NCI-H82 (cell line): ENCODE results near the gene ZFAND3.

ENCODE experiments used
- DNase-seq: peaks from one replicate; lab custom pipeline; 2025; lab: John Stamatoyannopoulos, UW

Gene ZFAND3

DNA sequence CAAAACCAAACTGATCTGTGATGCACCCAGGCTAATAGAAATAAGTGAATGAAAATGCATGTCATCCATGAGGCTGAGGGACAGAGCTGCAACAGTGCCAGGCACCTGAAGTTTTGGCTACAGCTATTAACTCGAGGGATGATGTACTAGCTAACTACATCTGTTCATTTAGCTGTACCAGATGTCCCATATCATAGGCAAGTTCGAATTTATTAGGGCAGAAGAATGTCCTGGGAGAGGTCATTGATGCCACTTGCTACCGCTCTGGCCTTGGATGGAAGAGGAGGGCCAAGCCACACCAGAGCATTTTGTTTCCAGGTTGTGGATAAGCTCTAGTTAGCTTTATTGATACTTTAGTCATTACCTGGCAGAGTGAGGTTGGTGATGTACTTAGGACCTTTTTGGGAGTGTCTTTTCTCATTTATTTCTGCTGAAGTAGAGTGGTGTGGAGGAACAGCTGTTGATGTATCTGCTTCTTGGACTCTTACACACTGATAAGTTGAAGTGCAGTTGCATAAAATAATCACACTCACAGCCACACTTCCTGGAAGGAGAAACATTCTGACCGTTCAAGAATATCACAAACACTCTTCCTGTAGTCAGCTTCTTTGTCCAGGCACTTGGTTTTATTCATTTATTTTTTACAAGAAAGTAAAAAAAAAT is 8.2 kb downstream of the ZFAND3 start:
- DNase-seq = no peak

DNA sequence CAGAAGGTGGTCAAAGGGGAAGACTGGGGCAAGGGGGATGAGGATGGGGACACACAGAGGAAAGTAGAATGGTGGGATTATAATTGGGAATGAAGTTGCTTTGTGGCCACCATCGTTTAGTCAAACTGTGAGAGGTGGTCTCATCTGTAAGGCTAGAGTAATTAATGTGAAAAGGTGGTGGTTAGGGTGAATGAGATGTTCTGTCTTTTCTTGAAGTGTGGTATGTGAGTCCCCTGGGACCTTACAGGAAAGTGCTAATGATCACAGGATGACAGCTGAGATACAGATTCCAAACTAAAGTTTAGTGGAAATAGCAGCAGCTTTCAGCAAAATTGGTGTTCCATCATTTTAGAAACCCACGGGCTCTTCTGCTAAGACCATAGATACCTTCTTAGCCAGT is 10.7 kb downstream of the ZFAND3 start:
- no peak for DNase-seq

DNA sequence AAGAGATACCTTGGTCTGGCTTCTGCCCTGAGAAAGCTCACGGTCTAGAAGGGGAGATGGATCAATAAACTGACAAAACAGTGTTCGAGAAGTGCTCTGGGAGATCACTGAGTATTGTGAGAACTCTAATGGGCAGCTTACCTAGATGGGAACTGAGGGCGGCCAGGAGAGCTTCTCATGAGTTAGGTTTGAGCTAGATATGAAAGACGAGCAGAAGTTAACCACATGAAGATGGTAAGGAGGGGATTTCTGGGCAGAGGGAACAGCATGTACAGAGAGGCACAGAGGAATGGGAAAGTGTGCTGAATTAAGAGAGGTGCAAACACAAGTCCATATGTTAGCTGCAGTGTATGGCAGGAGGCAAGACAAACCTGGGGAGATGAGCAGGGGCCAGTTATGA is 11.9 kb downstream of the ZFAND3 start:
- DNase-seq = no peak

DNA sequence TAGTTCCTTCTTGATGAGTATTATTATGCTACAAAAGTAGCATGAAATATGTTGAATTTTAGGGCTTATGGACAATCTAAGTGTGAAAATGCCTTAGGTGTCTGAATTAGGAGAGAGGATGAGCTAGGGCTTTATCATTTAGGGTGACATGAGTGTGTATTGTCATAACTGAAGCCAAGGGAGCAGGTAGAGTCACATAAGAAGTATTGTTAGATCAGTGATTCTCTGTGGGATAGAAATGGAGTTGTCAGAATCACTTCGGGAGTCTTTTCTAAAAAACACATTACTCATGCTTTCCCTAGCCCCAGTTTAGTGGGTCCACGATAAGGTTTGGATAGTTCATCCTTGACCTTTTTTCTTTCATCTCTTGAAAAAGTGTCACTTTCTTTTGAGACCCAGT is 16.4 kb downstream of the ZFAND3 start:
- DNase-seq = no peak

DNA sequence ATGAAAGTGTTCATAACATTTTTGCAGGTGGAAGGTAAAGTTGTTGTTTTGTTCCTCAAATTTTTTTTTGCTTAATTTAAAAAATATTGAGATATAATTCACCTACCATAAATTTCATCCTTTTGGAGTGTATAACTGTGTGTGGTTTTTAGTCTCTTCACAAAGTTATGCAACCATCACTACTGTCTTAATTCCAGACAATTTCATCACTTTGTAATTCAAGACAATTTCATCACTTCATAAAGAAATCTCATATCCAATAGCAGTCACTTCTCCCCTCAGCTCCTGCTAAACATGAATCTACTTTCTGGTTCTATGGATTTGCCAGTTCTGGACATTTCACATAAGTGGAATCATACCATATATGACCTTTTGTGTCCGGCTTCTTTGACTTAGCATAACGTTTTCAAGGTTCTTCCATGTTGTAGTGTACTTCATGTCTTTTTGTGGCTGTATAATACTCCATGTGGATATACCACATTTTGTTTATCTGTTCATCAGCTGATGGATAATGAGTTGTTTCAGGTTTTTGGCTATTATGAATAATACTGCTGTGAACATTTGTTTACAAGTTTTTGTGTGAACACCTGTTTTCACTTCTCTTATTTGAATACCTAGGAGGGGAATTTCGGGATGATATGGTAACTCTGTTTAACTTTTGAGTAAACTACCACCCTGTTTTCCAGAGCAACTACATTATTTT is 18.8 kb downstream of the ZFAND3 start:
- no peak for DNase-seq

DNA sequence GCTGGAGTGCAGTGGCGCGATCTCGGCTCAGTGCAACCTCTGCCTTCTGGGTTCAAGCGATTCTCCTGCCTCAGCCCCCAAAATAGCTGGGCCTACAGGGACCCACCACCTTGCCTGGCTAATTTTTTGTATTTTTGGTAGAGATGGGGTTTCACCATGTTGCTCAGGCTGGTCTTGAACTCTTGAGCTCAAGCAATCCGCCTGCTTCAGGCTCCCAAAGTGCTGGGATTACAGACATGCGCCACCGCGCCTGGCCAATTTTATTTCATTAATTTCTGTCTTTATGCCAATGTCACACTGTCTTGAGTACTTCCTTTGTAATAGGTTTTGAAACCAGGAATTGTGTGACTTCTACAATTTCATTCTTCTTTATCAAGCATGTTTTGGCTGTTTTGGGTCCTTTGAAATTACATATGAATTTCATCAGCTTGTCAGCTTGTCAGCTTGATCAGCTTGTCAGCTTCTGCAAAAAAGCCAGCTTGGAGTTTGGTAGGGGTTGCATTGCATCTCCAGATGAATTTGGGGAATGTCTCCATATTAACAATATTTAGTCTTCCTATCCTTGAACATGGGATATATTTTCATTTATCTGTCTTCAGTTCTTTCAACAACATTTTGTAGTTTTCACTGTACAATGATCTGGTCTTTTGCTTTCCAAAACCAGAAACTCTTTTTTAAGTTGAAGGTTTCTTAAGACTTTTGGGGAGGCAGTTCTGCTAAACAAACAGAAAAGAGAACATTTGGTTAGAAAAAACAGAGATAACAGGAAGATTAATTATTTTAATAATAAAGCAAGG is 20.8 kb downstream of the ZFAND3 start:
- no peak for DNase-seq

DNA sequence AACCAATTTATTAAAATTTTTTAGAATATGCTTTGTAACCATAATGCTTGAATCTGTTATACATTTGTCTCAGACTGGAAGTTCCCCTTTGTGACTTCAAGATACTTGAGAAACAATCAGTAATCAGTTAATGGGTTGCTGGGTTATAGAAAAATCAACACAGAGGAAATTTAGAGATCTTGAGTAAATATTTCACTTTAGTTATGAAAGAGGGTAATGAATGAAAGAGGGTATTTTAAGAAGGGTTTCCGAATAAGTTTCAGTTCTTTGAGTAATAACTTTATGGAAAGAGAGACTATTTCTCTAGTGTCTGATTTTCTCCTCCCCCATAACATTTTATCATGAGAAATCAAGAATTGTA is 21.4 kb downstream of the ZFAND3 start:
- no peak for DNase-seq

DNA sequence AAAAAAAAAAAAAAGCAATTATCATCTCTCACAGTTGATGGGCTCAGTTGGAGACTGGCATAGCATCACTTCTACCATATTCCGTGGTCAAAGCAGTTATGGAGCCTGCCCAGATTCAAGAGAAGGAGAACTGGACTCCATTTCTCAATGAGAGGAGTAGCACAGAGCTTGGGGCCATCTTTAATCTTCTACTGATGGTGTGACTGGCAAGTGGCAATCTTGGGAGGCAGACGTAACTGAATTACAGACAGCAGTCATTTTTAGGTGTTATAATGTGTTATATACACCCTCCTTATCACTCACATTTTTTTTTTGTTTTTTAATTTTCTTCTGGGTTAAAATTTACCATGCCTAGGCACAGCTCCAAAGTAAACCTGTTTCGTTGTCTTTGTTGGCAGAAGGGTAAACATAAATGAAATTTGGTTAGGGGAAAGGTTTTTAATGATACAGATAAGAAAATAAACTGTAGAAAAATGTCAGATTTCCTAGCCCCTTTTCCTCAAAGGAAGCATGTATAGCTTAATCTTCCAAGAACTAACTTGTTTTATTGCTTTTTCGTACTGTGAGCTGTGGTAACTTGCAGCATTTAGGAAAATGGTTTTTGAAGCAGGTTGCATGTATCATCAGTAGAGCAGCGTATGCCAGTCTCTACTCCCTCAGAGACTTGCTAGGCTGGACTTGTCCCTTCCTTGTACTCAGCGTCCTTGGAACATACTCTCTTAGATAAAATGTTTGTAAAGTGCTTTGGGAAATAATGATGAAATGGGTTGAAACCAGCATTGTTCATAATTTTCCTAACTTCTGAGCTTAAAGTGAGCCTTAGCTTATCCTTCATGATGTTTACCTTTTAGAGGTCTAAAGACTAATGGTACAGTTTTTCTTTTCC is 25.7 kb downstream of the ZFAND3 start:
- DNase-seq = no peak

DNA sequence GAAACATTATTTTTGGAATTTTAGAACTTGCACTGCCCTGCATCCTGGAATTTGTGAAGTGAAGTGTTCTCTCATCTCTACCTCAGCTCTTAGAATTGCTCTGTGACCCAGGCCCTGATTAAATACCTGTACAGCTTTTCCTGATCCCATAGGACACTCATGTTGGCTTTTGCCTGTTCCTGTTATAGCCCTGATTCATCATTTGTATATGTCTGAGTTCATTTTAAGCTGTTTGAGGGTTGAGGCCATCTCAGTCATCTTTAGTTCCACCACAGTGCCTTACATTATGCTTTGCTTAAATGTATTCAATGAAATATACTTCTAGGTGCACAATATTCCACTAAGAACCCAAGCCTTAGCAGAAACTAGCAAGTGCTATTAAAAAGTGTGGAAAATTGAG is 26.4 kb downstream of the ZFAND3 start:
- DNase-seq = no peak

DNA sequence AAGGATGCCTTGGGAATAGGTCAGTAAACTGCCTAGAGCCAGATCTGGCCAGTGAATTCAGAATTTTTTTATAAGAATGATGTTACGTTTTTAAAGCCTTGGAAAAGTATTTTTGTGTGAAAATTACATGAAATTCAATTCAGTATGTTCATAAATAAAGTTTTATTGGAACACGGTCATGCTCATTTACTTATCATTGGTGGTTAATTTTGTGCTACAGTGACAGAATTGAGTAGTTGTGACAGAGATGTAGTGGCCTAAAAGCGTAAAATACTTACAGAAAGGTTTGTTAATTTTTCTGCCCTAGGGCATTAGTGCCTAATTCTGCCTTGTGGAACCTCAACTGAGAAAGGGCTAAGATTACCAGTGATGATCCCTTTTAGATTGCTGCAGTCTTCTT is 28.2 kb downstream of the ZFAND3 start:
- no peak for DNase-seq

DNA sequence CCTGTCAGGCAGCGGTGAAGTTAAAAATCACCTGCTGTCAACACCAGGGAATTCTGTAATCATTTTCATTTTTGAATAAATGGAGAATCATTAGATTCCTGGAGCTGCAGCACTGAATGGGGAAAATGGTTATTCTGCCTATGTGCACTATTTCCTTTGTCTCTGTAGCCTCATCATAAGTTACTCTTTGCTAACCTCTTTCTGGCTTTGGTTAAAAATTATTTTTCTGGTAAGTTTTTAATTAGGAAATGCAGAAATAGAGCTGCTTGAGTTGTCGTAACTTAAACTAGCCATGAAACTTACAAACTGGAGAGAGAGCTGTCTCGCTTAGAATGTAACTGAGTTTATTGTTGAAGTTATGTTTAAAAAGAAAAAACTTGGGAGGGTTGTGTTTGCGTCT is 28.8 kb downstream of the ZFAND3 start:
- DNase-seq = no peak

DNA sequence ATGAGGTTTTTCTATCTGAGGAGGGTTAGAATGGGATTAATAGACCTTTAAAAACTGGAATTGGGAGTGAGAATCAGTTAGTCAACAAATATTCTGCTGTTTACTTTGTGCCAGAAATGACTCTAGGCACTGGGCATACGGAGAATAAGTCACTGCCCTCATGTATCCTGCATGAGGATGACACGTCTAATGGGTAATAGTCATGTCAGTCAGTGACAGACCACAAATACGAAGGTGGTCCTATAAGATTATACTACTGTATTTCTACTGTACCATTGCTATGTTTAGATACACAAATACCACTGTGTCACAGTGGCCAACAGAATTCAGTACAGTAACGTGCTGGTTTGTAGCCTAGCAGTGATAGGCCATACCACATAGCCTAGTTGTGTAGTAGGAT is 30.7 kb downstream of the ZFAND3 start:
- DNase-seq = no peak

DNA sequence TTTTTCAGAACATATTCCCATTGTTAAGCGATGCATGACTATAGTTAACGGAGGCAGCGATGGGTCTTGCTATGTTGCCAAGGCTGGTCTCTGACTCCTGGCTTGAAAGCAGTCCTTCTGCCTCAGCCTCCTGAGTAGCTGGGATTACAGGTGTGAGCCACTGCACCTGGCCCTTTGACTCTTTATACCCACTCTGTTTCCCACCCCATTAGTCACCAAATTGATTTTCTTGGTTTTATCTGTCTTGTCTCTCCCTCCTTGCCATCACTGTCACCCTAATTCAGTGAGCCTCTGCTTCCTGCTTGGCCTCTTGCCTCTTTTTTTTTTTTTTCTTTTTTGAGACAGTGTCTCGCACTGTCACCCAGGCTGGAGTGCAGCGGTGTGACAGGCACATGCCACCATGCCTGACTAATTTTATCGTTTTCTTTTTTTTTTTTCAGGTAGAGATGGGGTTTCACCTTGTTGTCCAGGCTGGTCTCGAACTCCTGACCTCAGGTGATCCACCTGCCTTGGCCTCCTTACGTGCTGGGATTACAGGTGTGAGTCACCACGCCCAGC is 31.3 kb downstream of the ZFAND3 start:
- no peak for DNase-seq

DNA sequence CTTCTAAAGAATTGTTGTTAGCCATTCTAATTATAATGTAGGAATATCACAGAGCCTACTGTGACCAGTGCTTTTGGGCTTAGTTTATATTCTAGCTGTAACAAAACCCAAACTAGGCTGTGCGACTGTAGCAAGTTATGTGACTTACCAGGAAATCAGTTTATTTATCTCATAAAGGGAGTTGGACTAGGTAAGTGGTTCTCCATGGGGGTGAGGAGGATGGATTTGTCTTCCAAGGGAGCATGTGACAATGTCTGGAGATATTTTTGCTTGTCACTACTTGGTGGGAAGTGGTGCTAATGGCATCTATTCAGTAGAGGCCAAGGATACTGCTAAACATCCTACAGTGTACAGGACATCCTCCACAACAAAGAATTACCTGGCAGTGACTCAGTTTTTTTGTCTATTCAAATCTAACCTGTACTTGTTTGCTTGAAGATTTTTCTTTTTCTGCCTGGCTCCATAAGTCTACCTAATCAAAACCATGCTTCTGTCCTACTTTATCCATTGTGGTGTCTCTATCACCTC is 32.5 kb downstream of the ZFAND3 start:
- DNase-seq = no peak

DNA sequence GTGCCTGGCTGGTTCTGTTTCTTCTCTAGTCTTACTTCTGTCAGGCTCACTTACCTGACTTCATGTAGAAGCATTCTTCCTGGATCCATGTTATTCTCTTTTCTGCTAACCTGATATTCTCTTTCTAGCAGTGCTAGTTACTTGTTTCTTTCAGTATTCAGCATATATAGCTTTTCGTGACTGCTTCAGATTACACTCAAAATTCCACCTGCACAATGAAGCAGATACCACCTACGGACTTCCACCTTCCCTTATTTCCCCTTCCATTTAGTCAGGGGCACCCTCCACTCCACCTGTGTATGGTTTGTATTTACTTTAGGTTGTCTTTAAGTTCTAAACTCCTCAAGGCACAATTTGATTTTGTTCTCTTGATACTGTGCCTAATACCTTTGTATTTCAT is 36.8 kb downstream of the ZFAND3 start:
- no peak for DNase-seq

DNA sequence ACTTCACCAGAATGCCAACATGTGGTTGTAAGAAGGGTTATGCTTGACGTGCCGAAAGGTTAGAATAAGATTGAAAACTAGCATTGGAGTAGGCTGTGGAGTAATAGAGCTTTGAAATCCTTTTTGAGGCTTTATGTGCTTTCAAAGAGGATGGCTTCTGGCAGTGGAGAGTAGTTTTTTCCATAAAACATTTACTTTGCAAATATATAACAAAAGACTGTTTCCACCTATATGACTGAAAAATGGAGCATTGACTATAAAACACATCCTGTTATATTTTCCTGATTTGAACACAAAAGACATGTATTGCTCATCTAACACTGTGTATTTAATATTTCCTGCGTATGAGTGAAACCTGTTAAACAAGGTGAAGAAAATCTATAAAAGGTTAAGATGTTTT is 38.8 kb downstream of the ZFAND3 start:
- no peak for DNase-seq

DNA sequence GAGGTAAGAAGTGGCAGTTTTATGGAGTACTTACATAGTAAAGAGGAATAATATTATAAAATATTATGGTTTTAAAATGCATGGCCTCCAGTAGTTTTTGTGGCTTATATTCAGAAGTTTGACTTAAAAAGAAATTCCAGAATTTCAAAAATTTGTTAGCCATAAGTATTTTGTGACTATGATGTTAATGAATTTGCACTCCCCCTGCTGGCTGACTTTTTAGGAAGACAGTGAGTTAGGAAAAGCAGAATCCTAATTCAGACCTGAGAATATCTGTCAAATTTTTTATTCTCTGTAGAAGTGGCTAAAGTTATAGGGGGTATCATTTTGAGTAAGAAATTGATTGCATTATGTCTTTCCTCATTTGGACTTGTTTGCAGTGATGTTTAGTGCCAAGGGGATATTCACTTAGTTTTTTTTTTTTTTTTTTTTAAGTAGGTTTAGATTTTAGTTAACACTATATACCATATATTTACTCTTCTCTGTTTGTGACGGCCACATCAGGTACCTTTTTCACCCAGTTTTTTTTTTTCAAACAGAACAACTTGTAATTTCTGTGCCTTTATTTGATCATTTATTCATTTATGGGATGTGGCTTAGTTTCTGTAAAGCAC is 40.8 kb downstream of the ZFAND3 start:
- peak; percentile 64 for DNase-seq

DNA sequence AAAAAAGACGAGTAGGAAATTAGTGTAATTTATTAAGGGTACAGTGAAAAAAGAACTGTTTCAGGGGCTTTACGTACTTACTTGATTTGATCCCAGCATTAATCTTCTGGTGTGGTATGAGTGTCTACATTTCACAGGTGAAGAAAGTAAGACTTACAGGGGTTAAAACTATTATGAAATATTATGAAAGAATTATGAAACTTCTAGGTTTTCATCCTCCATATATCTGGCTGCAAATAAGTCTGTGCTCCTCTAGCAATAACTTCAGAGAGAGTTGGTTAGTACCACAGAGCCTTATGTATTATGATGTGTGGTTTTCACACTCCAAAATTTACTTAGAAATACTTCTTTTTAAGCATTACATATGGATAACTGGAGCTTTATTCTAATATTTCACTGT is 41.9 kb downstream of the ZFAND3 start:
- DNase-seq = no peak

DNA sequence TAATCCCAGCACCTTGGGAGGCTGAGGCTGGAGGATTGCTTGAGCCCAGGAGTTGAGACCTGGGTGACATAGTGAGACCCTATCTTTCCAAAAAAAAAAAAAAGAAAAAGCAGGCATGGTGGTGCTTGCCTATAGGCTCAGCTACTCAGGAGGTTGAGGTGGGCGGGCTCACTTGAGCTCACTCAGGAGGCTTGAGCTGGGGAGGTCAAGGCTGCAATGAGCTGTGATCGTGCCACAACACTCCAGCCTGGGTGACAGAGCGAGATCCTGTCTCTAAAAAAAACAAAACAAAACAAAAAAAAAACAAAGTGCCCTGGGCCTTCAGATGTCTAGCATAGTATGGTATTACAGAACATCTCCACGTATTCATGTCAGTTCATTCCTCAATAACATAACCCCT is 42.9 kb downstream of the ZFAND3 start:
- no peak for DNase-seq

DNA sequence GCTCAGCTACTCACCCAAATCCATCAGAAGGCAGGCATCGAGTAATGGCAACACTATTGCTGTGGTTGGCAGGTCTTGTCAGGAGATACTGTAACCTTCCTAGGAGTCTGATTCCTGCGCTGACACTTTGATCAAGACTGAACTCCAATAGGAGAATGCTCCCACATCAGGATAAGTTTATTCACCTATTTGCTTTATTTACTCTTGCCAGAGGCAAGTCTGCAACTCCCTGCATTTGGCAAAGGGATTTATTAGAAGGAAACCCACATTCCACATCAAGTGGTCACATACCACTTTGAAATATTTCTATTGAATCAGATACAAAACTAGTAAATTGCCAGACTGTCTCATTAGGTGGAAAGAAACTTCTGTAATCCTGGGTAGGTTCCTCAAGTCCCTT is 43.5 kb downstream of the ZFAND3 start:
- no peak for DNase-seq

DNA sequence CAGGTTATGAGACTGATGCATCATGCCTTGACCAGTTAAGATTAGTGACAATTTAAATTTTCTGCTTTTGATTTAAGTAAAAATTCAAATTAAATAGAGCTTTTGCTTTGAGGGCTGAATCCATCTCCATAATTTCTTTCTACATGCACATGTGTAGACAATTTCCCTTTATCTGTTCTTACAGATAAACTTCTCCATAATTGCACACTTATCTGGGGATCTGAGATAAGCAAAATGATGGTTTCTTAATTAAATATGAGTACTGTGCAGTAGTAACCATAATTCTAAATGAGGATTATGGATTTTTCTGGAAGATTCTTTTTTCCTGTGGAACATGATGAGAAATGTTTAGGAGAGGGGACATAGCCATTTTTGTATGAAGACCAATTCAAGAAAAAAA is 44.7 kb downstream of the ZFAND3 start:
- no peak for DNase-seq
